Activated T-cell treated with anti-CD3 and anti-CD28 coated beads, Interleukin-2, amount 50 U/mL, for 1 hour (primary cell): ENCODE data around the gene SMCHD1.

Experiments
- DNase-seq: peaks from one replicate; pipeline ENCODE4 v3.0.0-alpha.2; 2020

SMCHD1 gene

DNA sequence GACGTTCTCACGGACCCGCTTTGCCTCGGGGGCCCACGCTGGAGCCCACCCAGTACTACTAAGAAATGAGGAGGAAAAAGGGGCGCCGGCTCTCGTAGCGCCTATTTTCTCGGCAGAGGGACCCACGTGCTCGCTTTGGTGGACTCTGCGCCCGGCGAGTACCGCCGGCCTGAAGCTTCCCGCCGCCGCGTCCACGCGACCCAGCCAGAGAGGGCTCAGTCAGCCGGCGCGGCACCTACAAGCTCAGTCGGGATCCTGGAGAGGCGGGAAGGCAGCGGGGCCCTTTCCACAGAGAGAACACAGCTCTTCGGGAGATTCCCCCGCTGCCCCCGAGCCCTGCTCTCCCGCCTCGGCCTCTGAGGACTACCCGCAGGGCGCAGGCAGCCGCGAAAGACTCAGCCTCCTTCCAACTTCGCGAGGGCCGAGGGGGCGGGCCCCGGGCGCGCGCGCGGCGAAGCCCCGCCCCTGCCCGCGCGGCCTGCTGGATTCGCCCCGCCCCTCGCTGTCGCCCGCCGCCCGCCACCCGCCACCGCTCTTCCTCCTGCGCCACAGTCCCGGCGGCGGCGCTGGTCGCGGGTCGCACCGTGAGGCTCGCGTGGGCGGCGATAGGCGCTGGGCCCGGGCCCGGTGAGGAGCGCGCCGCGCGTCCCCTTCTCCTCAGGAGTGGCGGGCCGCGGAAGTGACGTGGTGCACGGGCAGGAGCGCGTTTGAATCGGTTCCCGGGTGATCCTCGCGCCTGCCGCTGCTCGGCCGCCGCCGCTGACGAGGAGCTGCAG, at the start of gene SMCHD1:
Gene SMCHD1, plus strand, starts transcription at position 549 of the 776 bp plus-strand sequence. CDS start 350 bp downstream, outside the sequence.
- peak; percentile 91 for DNase-seq

DNA sequence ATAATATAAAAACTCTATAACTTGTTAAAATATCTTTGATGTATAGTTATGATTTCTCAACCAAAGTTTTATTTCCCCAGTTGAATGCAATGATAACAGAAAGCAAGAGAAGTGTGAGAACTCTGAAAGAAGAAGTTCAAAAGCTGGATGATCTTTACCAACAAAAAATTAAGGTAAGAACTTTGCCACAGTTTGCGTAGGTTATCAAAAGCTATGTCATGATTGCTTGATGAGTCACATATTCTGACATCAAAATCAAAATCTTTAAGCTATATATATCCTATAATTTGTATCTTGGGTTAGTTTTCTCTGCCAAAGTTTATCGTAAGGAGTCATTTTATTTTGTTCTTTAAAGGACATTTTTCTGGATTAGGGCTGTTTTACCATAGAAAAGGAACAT, 49.2 kb upstream of the SMCHD1 start:
- DNase-seq = no peak

DNA sequence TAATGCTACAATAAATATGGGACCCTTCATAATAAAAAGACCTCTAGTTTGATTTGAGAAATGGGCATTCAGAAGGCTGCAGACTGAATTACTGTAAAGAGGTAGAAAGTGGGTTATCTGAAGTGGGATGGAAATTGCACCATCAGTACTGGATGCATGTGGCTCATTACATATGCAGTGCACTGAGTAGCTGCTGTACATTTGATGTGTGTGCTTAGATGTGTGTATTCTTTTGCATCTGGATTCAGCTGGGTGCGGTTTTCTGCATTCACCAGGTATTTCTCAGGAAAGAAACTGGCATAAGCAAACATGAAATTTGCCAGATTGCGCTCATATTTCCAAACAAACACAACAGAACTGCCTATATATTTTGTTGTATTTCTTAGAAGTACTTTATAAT, 45.9 kb upstream of the SMCHD1 start:
- no peak for DNase-seq

GRCh38 chr18:2610549-2610948, 45.0 kb upstream of the SMCHD1 start:
- no peak for DNase-seq

- no peak for DNase-seq
Observed at GRCh38 chr18:2612996-2613395, 42.5 kb upstream of the SMCHD1 start.

- no peak for DNase-seq
Observed at GRCh38 chr18:2617401-2617998, 38.0 kb upstream of the SMCHD1 start.

DNA sequence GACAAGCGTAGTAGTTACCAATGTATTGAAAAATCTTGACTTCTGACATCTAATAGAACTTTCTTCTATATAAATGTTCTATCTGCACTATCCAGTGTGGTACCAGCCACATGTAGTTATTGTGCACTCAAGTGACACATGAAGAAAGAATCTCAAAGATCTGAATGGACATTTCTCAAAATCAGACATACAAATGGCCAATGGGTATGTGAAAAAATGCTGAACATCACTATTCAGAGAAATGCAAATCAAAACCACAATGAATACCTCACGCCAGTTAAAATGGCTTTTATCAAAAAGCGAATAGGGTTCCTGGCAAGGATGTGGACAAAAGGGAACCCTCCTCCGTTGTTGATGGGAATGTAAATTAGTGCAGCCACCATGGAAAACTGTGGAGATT, 37.5 kb upstream of the SMCHD1 start:
- DNase-seq = no peak

GRCh38 chr18:2625217-2625616, 30.3 kb upstream of the SMCHD1 start:
- DNase-seq = no peak

- no peak for DNase-seq
Observed at GRCh38 chr18:2627821-2628276, 27.7 kb upstream of the SMCHD1 start.

- DNase-seq = no peak
Observed at GRCh38 chr18:2629003-2629402, 26.5 kb upstream of the SMCHD1 start.

GRCh38 chr18:2635586-2635985, 19.9 kb upstream of the SMCHD1 start:
- no peak for DNase-seq

DNA sequence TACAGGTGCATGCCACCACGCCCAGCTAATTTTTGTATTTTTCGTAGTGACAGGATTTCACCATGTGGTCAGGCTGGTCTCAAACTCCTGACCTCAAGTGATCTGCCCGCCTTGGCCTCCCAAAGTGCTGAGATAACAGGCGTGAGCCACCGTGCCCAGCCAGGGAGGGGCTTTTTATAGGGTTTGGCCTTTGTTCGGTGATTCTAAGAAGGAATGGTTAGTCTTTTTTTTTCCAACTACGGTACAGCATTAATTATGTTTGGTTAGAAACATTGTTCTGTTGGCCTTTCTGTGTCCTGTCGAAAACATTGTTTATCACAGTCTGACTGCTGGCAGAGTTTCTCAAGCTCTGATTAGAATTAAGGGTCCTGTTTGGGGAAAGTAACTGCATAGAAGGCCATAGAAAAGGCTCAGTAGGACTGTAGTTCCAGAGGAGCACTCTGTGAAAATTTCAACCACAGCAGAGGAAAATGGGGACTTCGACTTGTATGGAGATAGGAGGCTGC, 19.3 kb upstream of the SMCHD1 start:
- DNase-seq = peak; percentile 42

DNA sequence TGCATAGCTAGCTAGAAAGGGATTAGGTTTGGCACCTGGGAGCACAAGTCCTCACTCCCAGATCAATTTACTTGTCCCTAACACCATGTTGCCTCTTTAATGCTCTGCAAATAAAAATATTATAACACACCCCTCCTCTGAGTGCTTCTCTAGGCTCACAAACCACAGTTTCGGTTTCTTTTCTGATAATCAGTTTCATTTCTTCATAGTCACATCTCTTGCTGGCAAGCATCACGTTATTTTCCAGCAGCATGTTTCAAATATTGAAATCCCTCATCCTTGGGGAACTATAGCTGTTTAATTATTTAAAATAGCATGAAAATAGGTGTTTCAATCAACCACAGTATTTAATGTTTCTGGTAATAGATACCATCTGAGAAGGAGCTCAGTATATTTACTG, 13.9 kb upstream of the SMCHD1 start:
- no peak for DNase-seq

DNA sequence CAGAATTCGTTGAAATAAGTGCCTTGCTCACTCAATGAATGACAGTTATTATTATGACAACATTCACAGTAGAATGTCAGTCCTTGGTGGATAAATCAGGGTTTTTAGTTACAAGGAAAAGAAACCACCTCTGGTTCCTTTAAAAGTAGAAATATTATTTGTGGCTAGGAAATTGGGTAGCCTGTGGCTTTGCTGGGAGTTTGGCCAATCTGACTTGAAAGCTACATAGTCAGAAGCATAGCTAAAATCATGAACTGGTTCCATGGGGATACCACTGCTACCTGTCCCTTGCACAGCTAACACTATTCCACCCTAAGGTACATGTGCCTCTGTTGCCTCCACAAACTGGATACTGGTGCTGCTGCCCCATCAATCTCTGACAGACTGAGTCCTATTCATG, 12.8 kb upstream of the SMCHD1 start:
- no peak for DNase-seq

- no peak for DNase-seq
Observed at GRCh38 chr18:2644535-2644934, 11.0 kb upstream of the SMCHD1 start.

GRCh38 chr18:2651981-2652380, 3.5 kb upstream of the SMCHD1 start:
- no peak for DNase-seq

DNA sequence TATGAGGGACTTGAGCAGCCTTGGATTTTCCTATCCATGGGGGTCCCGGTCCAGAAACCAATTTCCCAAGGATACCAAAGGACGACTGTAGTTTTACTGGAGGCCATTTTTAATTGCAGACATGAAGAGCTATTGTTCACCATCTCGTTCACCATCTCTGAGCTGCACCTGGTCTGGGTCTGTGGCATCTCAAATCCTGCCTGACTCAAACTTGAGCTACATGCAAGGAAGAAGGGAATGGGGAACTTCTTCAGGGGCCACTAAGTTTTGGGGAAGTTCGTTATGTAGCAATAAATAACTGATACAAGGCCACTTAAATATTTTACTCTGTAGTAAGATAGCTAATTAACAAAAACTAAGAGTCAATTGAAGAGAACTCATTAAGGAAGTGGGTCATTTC, 2.1 kb upstream of the SMCHD1 start:
- no peak for DNase-seq

DNA sequence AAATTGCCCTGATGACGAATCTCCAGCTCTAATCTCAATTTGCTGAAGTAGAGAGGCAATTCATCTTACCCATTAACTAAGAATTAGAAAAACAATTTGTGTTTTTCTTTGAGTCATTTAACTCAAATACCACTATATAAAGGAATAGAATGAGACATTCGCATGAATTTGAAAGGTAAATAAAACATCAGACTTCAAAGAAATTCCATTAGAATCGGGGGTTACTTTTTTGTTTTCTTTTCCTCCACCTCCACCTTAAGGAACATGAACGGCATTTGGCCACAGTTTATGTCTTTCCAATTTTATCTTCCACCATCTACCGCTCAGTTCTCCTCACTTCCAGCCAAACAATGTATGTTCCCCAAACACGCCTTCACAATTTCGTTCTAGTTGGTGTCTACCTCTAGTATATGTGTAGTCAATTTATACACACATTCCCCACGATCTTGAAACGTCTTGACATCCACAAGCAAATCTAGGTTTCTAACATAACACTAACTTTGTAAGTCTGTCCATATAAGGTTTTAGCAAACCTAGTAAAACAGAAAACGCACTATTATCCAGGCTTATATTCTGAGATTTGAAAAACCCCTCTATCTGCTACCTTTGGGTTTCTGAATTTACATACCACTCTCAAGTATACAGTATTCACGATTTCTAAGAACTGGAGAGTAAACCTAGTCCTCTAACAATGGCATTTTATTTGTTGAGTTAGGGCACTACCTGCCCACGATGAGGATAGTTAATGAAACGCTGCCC, 1.2 kb upstream of the SMCHD1 start:
- no peak for DNase-seq

- DNase-seq = peak; percentile 89
Observed at GRCh38 chr18:2654928-2655177, 673 bp upstream of the SMCHD1 start.

- no peak for DNase-seq
Observed at GRCh38 chr18:2655954-2656236, 369 bp downstream of the SMCHD1 start.

GRCh38 chr18:2656237-2656980, 883 bp downstream of the SMCHD1 start:
- peak; percentile 62 for DNase-seq

GRCh38 chr18:2656981-2657512, 1.5 kb downstream of the SMCHD1 start:
- DNase-seq = no peak

GRCh38 chr18:2657788-2658458, 2.4 kb downstream of the SMCHD1 start:
- no peak for DNase-seq
